NCI-H146 treated with DMSO at 0.1 percent for 48 hours (cell line): Measurements from ENCODE around the gene INHBB.

Experiments
- DNase-seq: peaks from one replicate; lab custom pipeline; 2025; ENCODE audit not compliant: unreplicated experiment; lab: John Stamatoyannopoulos, UW

Gene INHBB

GRCh38 chr2:120394764-120395163 lies 48.8 kb downstream of the INHBB start:
- no peak for DNase-seq

- no peak for DNase-seq
Measured at GRCh38 chr2:120395221-120396012, 49.5 kb downstream of the INHBB start.

GRCh38 chr2:120396013-120396860 lies 50.3 kb downstream of the INHBB start:
- DNase-seq: no peak

GRCh38 chr2:120396861-120397811 lies 51.2 kb downstream of the INHBB start:
- no peak for DNase-seq

GRCh38 chr2:120398051-120398995 lies 52.4 kb downstream of the INHBB start:
- no peak for DNase-seq

GRCh38 chr2:120398996-120399888 lies 53.3 kb downstream of the INHBB start:
- no peak for DNase-seq

GRCh38 chr2:120399889-120400240 lies 53.9 kb downstream of the INHBB start:
- no peak for DNase-seq

GRCh38 chr2:120400551-120400950 lies 54.6 kb downstream of the INHBB start:
- DNase-seq: no peak
